Measurements from ENCODE around the gene CKM. TPM values are rescaled to one million over a fixed set of nuclear protein-coding genes. Genes with fewer than 3 reads are reported as not detected.

Gene CKM
- total RNA-seq, 1 donor from 2014 or later = 3,974 TPM

GRCh38 chr19:45306518-45307027 is 16.1 kb downstream of the CKM start:
- peaks cover 8% of the 10 kb centered on the region for H3K4me1 ChIP-seq
- H3K9me3 ChIP-seq (replicated peaks) = peaks cover 6% of the 10 kb centered on the region
- no peak for TF ChIP-seq CTCF (IDR thresholded peaks at IDR 0.05; ENCODE audit: borderline replicate concordance)
- peaks cover 43% of the 10 kb centered on the region for H3K36me3 ChIP-seq
- H3K27ac ChIP-seq (replicated peaks) = no peak overlapping the region
- no peak for DNase-seq
- intact Hi-C loops (cut with micrococcal nuclease) = no loop called here
- no peak overlapping the region for H3K4me3 ChIP-seq
- H3K27me3 ChIP-seq (ENCODE audit: low read depth) = no peaks in the 10 kb centered on the region

GRCh38 chr19:45306040-45306439 is 16.6 kb downstream of the CKM start:
- intact Hi-C loops (cut with micrococcal nuclease) = no loop called here
- Histone ChIP-seq H3K27ac (replicated peaks) (peak overlapping the region; percentile 13), H3K36me3 (peaks cover 37% of the 10 kb centered on the region)

GRCh38 chr19:45305421-45305820 is 17.3 kb downstream of the CKM start:
- no peaks in the 10 kb centered on the region for H3K27me3 ChIP-seq (ENCODE audit: low read depth)
- no peaks in the 10 kb centered on the region for H3K4me1 ChIP-seq
- H3K36me3 ChIP-seq = peaks cover 40% of the 10 kb centered on the region
- H3K4me3 ChIP-seq = no peak overlapping the region
- TF ChIP-seq CTCF (IDR thresholded peaks at IDR 0.05; ENCODE audit: borderline replicate concordance) = no peak
- H3K9me3 ChIP-seq (replicated peaks) = peaks cover 6% of the 10 kb centered on the region
- no peak for DNase-seq
- peak overlapping the region; percentile 38 for H3K27ac ChIP-seq (replicated peaks)
- intact Hi-C loops (cut with micrococcal nuclease) = no loop called here

More at GRCh38 chr19:45306040-45306439, 16.6 kb downstream of the CKM start:
- Histone ChIP-seq H3K27me3 (ENCODE audit: low read depth) (no peaks in the 10 kb centered on the region), H3K9me3 (replicated peaks) (peaks cover 6% of the 10 kb centered on the region), H3K4me3 (no peak overlapping the region), H3K4me1 (peaks cover 2% of the 10 kb centered on the region)
- no peak for DNase-seq
- no peak for TF ChIP-seq CTCF (IDR thresholded peaks at IDR 0.05; ENCODE audit: borderline replicate concordance)

GRCh38 chr19:45305007-45305406 is 17.7 kb downstream of the CKM start:
- no peak overlapping the region for H3K4me3 ChIP-seq
- no peak for TF ChIP-seq CTCF (IDR thresholded peaks at IDR 0.05; ENCODE audit: borderline replicate concordance)
- peak overlapping the region; percentile 38 for H3K27ac ChIP-seq (replicated peaks)
- no peak for DNase-seq
- H3K36me3 ChIP-seq = peaks cover 42% of the 10 kb centered on the region
- intact Hi-C loops (cut with micrococcal nuclease) = no loop called here
- no peaks in the 10 kb centered on the region for H3K27me3 ChIP-seq (ENCODE audit: low read depth)
- H3K4me1 ChIP-seq = no peaks in the 10 kb centered on the region
- peaks cover 6% of the 10 kb centered on the region for H3K9me3 ChIP-seq (replicated peaks)

- Histone ChIP-seq H3K27ac (replicated peaks) (peak overlapping the region; percentile 38), H3K9me3 (replicated peaks) (peaks cover 6% of the 10 kb centered on the region), H3K4me1 (no peaks in the 10 kb centered on the region), H3K4me3 (no peak overlapping the region), H3K36me3 (peaks cover 45% of the 10 kb centered on the region), H3K27me3 (ENCODE audit: low read depth) (no peaks in the 10 kb centered on the region)
- TF ChIP-seq CTCF (IDR thresholded peaks at IDR 0.05; ENCODE audit: borderline replicate concordance) = no peak
- intact Hi-C loops (cut with micrococcal nuclease) = no loop called here
- no peak for DNase-seq
These were observed 18.3 kb downstream of the CKM start for GRCh38 chr19:45304141-45304926.

All from left ventricle myocardium inferior (tissue), 1 donor.